HEK293 (cell line): ENCODE results near the gene SCG3.
A peak's percentile ranks its signal among the peaks of the same experiment; 100 is the strongest.
"Not testable (repeated sequence)": the region's sequence is repeated elsewhere in the genome, so short reads cannot be mapped to it uniquely, and the experiment has no call there.

Experiments used
- CTCF ChIA-PET: fragments of 350-600 bp; formaldehyde crosslinking; extraction: SDS; loops from one replicate; lab custom pipeline; 2021; ENCODE audit warnings: antibody characterized with exemption; lab: Yijun Ruan, JAX
- POLR2A ChIA-PET: fragments of 300-600 bp; formaldehyde crosslinking; extraction: SDS; loops from one replicate; lab custom pipeline; 2020; ENCODE audit warnings: antibody characterized with exemption, inconsistent platforms; lab: Yijun Ruan, JAX
- H3K27ac ChIP-seq: fragments of 200-500 bp; sonication (Bioruptor generic); 2 replicates; pipeline ENCODE4 v1.5.1; 2014; ENCODE audit warnings: low read depth, low read length, control low read depth, inconsistent platforms; ENCODE audit errors: extremely low read depth
- H3K36me3 ChIP-seq, 2 experiments: fragments of 200-500 bp in 1 of 2; sonication (Bioruptor generic) in 1 of 2; 1 replicate in 1 of 2; 2 replicates in 1 of 2; pipeline ENCODE4 v1.5.1; 2014 to 2017; ENCODE audit warnings: inconsistent platforms in 2 of 2, low read length in 2 of 2; ENCODE audit not compliant: control insufficient read depth in 2 of 2, insufficient read depth in 1 of 2
- H3K4me1 ChIP-seq: fragments of 200-500 bp; sonication (Bioruptor generic); 2 replicates; pipeline ENCODE4 v1.5.1; 2014; ENCODE audit warnings: mild to moderate bottlenecking, low read length, inconsistent platforms; ENCODE audit not compliant: control insufficient read depth, insufficient read depth
- H3K4me3 ChIP-seq: 2 replicates; pipeline ENCODE4 v1.5.1; 2011; ENCODE audit warnings: low read depth, mild to moderate bottlenecking, control low read depth, low read length, moderate library complexity
- H3K9me3 ChIP-seq: fragments of 200-500 bp; sonication (Bioruptor generic); 2 replicates; pipeline ENCODE4 v1.5.1; 2014; ENCODE audit warnings: low read depth, low read length, inconsistent platforms; ENCODE audit not compliant: control insufficient read depth, insufficient read depth
- KLF16 ChIP-seq: fragments of 450-650 bp; formaldehyde crosslinking; IDR thresholded peaks from 2 replicates; pipeline ENCODE4 v1.5.1; 2017; ENCODE audit warnings: missing biosample characterization, missing genetic modification characterization
- PRDM4 ChIP-seq: fragments of 450-650 bp; formaldehyde crosslinking; IDR thresholded peaks from 2 replicates; pipeline ENCODE4 v1.5.1; 2017; ENCODE audit warnings: missing biosample characterization, missing genetic modification characterization
- SCRT2 ChIP-seq: fragments of 450-650 bp; formaldehyde crosslinking; IDR thresholded peaks from 2 replicates; pipeline ENCODE4 v1.5.1; 2016; ENCODE audit warnings: missing biosample characterization, missing genetic modification characterization
- SP7 ChIP-seq: fragments of 450-650 bp; formaldehyde crosslinking; IDR thresholded peaks from 2 replicates; pipeline ENCODE4 v1.5.1; 2016; ENCODE audit warnings: missing biosample characterization, missing genetic modification characterization
- ZBTB21 ChIP-seq: fragments of 450-650 bp; formaldehyde crosslinking; IDR thresholded peaks from 2 replicates; pipeline ENCODE4 v1.5.1; 2017; ENCODE audit warnings: missing biosample characterization, missing genetic modification characterization
- ZNF146 ChIP-seq: fragments of 450-650 bp; formaldehyde crosslinking; IDR thresholded peaks from 2 replicates; pipeline ENCODE4 v1.5.1; 2016; ENCODE audit warnings: missing biosample characterization, missing genetic modification characterization
- ZNF223 ChIP-seq: fragments of 450-650 bp; formaldehyde crosslinking; IDR thresholded peaks from 2 replicates; pipeline ENCODE4 v1.5.1; 2016; ENCODE audit warnings: missing biosample characterization, missing genetic modification characterization
- ZNF473 ChIP-seq: fragments of 450-650 bp; formaldehyde crosslinking; IDR thresholded peaks from 2 replicates; pipeline ENCODE4 v1.5.1; 2017; ENCODE audit warnings: missing biosample characterization, missing genetic modification characterization
- ZNF654 ChIP-seq: fragments of 450-650 bp; formaldehyde crosslinking; IDR thresholded peaks from 2 replicates; pipeline ENCODE4 v1.5.1; 2016; ENCODE audit warnings: low read depth, missing biosample characterization, missing genetic modification characterization
- ZNF660 ChIP-seq: fragments of 450-650 bp; IDR thresholded peaks from 2 replicates; pipeline ENCODE4 v1.5.1; 2018; ENCODE audit warnings: missing biosample characterization, mild to moderate bottlenecking, missing genetic modification characterization
- ZNF701 ChIP-seq: fragments of 450-650 bp; formaldehyde crosslinking; IDR thresholded peaks from 2 replicates; pipeline ENCODE4 v1.5.1; 2016; ENCODE audit warnings: missing biosample characterization, missing genetic modification characterization
- TF ChIP-seq, protein P1 (sequence below): fragments of 450-650 bp; formaldehyde crosslinking; IDR thresholded peaks from 2 replicates; pipeline ENCODE4 v1.5.0; 2017; ENCODE audit warnings: missing biosample characterization, missing genetic modification characterization, borderline replicate concordance
- TF ChIP-seq, protein P2 (sequence below): fragments of 450-650 bp; formaldehyde crosslinking; IDR thresholded peaks from 2 replicates; pipeline ENCODE4 v1.5.1; 2016; ENCODE audit warnings: missing biosample characterization, missing genetic modification characterization

SCG3 gene

DNA sequence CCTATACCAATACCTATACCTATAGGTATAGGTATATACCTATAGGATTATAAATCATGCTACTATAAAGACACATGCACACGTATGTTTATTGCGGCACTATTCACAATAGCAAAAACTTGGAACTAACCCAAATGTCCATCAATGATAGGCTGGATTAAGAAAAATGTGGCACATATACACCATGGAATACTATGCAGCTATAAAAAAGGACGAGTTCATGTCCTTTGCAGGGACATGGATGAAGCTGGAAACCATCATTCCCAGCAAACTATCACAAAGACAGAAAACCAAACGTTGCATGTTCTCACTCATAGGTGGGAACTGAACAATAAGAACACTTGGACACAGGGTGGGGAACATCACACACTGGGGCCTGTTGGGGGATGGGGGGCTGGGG lies 32.7 kb upstream of the SCG3 start:
- H3K4me3 ChIP-seq, H3K9me3 ChIP-seq, H3K27ac ChIP-seq, H3K36me3 ChIP-seq, POLR2A ChIA-PET, H3K4me1 ChIP-seq: not testable (repeated sequence)
- 0 out of 2 replicates have a peak, but pooled peaks have one; percentile 18 for TF ChIP-seq ZNF146 (tag by site-specific recombination)
- CTCF ChIA-PET, result interaction anchor here (1.0 to 5.8 kb wide), 4 partner anchors 32 to 256 kb away, joined by 3 to 109 read pairs (median 4); partner anchors contain the start of gene SCG3

DNA sequence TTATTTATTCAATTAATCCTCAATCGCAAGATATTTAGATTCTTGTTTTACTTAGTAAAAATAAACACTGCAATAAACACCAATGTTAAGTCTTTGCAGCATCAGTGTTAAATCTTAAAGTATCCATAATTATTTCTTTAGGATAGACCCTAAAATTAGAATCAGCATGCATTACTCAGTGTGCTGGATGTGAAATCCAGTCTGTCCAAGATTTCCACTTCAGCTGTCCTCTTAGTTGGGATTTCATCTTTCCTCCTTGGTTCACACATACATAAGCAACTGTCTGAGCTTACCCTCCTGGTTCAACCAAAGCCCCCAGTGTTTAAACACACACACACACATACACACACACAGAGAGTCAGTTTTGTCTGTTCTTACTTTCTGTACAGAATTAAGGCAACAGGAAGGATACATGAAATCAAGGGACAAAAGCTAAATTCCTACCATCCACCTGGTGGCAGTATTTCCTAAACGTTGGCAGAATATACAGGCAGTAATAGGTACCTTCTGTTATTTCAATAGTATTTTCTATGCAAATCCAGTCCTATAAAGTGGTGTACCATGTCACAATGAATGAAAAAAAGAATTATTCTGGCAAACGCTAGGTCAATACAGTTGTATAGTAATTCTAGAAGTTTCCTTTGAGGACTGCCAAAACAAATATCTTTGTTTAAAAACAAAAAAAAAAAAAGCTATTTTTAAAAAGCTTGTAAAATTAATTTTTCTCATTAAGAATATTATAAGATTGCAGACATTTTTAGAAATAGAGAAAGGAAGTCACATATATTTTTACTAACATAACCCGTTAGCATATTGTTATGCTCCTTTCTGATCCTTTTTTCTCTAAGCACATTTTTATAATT lies 31.4 kb upstream of the SCG3 start:
- CTCF ChIA-PET, result interaction anchor here (0.6 to 5.8 kb wide), 44 partner anchors 8 to 1794 kb away, joined by 3 to 109 read pairs (median 4); partner anchors contain the start of gene SCG3
- Histone ChIP-seq H3K36me3 (no peaks in the 10 kb centered on the region), H3K27ac (no peak overlapping the region), H3K4me1 (no peaks in the 10 kb centered on the region), H3K4me3 (no peak overlapping the region), H3K9me3 (no peaks in the 10 kb centered on the region)
- no peak for TF ChIP-seq ZBTB21 (tag by site-specific recombination)
- TF ChIP-seq, protein P1, sequence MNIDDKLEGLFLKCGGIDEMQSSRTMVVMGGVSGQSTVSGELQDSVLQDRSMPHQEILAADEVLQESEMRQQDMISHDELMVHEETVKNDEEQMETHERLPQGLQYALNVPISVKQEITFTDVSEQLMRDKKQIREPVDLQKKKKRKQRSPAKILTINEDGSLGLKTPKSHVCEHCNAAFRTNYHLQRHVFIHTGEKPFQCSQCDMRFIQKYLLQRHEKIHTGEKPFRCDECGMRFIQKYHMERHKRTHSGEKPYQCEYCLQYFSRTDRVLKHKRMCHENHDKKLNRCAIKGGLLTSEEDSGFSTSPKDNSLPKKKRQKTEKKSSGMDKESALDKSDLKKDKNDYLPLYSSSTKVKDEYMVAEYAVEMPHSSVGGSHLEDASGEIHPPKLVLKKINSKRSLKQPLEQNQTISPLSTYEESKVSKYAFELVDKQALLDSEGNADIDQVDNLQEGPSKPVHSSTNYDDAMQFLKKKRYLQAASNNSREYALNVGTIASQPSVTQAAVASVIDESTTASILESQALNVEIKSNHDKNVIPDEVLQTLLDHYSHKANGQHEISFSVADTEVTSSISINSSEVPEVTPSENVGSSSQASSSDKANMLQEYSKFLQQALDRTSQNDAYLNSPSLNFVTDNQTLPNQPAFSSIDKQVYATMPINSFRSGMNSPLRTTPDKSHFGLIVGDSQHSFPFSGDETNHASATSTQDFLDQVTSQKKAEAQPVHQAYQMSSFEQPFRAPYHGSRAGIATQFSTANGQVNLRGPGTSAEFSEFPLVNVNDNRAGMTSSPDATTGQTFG (tag by site-specific recombination), result no peak
- 0 out of 2 replicates have a peak, but pooled peaks have one; percentile 19 for TF ChIP-seq SCRT2 (tag by site-specific recombination)
- TF ChIP-seq SP7 (tag by site-specific recombination), result no peak
- TF ChIP-seq ZNF660, result 0 out of 2 replicates have a peak, but pooled peaks have one; percentile 38
- TF ChIP-seq, protein P2, sequence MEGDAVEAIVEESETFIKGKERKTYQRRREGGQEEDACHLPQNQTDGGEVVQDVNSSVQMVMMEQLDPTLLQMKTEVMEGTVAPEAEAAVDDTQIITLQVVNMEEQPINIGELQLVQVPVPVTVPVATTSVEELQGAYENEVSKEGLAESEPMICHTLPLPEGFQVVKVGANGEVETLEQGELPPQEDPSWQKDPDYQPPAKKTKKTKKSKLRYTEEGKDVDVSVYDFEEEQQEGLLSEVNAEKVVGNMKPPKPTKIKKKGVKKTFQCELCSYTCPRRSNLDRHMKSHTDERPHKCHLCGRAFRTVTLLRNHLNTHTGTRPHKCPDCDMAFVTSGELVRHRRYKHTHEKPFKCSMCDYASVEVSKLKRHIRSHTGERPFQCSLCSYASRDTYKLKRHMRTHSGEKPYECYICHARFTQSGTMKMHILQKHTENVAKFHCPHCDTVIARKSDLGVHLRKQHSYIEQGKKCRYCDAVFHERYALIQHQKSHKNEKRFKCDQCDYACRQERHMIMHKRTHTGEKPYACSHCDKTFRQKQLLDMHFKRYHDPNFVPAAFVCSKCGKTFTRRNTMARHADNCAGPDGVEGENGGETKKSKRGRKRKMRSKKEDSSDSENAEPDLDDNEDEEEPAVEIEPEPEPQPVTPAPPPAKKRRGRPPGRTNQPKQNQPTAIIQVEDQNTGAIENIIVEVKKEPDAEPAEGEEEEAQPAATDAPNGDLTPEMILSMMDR (tag by site-specific recombination), result peak; percentile 62; the same call in 1 of the 2 replicates
- peak; percentile 85 for TF ChIP-seq ZNF654 (tag by site-specific recombination)
- TF ChIP-seq ZNF701 (tag by site-specific recombination), result no peak
- TF ChIP-seq PRDM4 (tag by site-specific recombination), result no peak
- TF ChIP-seq, all 188 proteins: peak for 4
- POLR2A ChIA-PET, result interaction anchor here (1.1 kb wide), 1 partner anchor 180 kb away, joined by 3 read pairs; no protein-coding TSS in a partner anchor

- H3K36me3 ChIP-seq, result no peaks in the 10 kb centered on the region
- ChIA-PET CTCF (interaction anchor here (5.8 kb wide), 1 partner anchor 124 kb away, joined by 109 read pairs; no protein-coding TSS in a partner anchor), POLR2A (no interaction called here)
Measured at GRCh38 chr15:51652084-51652668, 29.1 kb upstream of the SCG3 start.

DNA sequence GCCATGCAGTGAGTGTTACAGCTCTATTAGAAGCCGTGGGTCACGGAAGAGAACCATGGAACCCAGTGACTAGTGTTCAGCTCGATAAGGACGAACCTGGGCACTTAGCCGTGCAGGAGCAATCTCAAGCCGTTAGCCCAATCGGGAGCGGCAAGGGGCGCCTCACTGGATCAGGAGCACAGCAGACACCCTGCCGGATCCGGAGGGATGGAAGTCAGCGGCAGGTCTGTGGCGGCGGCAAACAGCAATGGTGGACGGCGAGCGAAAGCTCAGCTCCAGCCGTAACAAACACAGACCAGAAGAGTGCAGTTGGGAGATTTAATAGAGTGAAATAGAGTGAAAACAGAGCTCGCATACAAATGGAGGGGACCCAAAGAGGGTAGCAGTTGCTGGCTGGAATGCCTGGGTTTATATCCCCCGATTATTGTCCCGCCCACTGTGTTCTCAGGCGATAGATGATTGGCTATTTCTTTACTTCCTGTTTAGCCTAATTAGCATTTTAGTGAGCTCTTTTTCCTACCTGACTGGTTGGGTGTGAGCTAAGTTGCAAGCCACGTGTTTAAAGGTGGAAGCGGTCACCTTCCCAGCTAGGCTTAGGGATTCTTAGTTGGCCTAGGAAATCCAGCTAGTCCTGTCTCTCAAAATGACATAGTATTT lies 25.8 kb upstream of the SCG3 start:
- H3K4me3 ChIP-seq, H3K36me3 ChIP-seq, H3K9me3 ChIP-seq, POLR2A ChIA-PET, H3K27ac ChIP-seq, H3K4me1 ChIP-seq: not testable (repeated sequence)
- CTCF ChIA-PET, result interaction anchor here (0.8 kb wide), 1 partner anchor 121 kb away, joined by 5 read pairs; no protein-coding TSS in a partner anchor

More at GRCh38 chr15:51652084-51652668, 29.1 kb upstream of the SCG3 start:
- no peak overlapping the region for H3K27ac ChIP-seq
- no peaks in the 10 kb centered on the region for H3K4me1 ChIP-seq
- H3K9me3 ChIP-seq, result no peaks in the 10 kb centered on the region
- H3K4me3 ChIP-seq, result no peak overlapping the region
- TF ChIP-seq KLF16 (tag by site-specific recombination), result no peak
- TF ChIP-seq ZNF223 (tag by site-specific recombination), result no peak
- no peak for TF ChIP-seq ZNF473 (tag by site-specific recombination)
